Motor neuron (in vitro differentiated cells): Measurements from ENCODE around the gene ZNF438. TPM values are rescaled to one million over a fixed set of nuclear protein-coding genes. Genes with fewer than 3 reads are reported as not detected.
A peak's percentile ranks its signal among the peaks of the same experiment; 100 is the strongest.

Experiments
- ATAC-seq, 8 experiments: fragments of 200-7000 bp; cut with Tn5 transposase; replicated peaks in 6 of 8; 2 replicates each; pipeline ENCODE4 v1.8.0; 2021; ENCODE audit warnings: mild to moderate bottlenecking in 8 of 8, moderate library complexity in 8 of 8
- H3K27ac ChIP-seq, 2 donors: fragments of 250-450 bp; sonication (Bioruptor Pico); 2 replicates each; pipeline ENCODE4 v1.9.0; 2021; ENCODE audit warnings: antibody characterized with exemption in 2 of 2, mild to moderate bottlenecking in 2 of 2, moderate library complexity in 1 of 2
- H3K4me1 ChIP-seq, 2 donors: fragments of 250-450 bp; sonication (Bioruptor Pico); replicated peaks in 1 of 2; 2 replicates each; pipeline ENCODE4 v1.6.1; 2021; ENCODE audit warnings: antibody characterized with exemption in 2 of 2, mild to moderate bottlenecking in 2 of 2, moderate library complexity in 1 of 2
- H3K4me3 ChIP-seq, 5 donors: fragments of 250-450 bp; sonication (Bioruptor Pico); 2 replicates each; pipeline ENCODE4 v1.9.0; 2021; ENCODE audit warnings: antibody characterized with exemption in 5 of 5, mild to moderate bottlenecking in 5 of 5, moderate library complexity in 4 of 5
- WGBS, 10 experiments: fragments of 450-650 bp; shearing (Covaris generic); methylation state at CpG; one replicate each; pipeline ENCODE4 v1.0.0; 2022; 5-methylcytosine and 5-hydroxymethylcytosine counted together
- in situ Hi-C, 9 experiments: fragments of 400-800 bp; cut with MboI; loops; one replicate each; pipeline ENCODE4 v1.15.0; 2021; ENCODE audit warnings: low sequenced_read_pairs in 9 of 9, low pct_unique_long_range_greater_than_20kb in 2 of 9; ENCODE audit not compliant: unreplicated experiment in 9 of 9
- total RNA-seq, 8 experiments: library from RNA; unstranded; fragments of 300-600 nt; gene quantifications; 2 replicates each; pipeline versions ENCODE4 v1.2.3 to v1.2.4, GENCODE V29; 2022

The ZNF438 gene
- total RNA-seq, 8 experiments from 2014 or later, result 2.1 to 5.3 (median 3.8) TPM

DNA sequence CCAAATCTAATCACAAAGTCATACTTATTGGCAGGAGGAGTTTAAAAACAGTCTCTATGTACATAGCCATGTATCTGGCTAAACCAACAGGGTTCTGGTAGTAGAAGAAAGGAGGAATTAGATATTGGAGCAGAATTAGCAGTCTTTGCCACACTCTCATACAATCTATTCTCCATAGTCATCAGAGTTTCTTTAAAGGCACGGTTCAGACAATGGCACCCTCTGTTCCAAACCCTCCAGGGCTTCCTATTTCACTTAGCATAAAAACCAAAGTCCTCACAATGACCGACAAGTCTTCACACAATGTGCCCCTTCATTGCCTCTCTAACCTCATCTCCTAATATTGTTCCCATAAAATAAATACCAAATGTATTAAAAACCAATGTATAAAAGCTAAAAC, 12.7 kb downstream of the ZNF438 start:
- ATAC-seq, result peak in 5 of 8 experiments; percentile 67 to 87 (median 71)

DNA sequence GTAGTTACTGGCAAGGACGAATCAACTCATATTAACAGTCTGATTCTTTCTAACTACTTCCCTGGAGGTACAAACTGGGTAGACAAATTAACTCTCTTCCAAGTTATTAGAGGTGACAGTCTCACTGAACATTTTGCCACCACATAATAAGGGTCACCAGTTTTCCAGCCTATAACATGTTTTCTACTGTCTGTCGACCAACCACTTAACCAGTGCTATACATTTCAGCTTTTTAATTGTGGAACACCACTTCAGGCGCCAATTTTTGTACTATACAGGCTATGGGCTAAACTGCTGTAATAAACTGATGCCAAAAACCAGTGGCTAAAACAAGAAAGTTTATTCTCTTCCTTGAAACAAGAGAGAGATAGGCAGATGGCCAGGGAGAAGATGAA, 13.3 kb downstream of the ZNF438 start:
- H3K27ac ChIP-seq, result peak overlapping the region in 1 of 2 donors; percentile 20
- peaks cover 8 to 10% of the 10 kb centered on the region in 2 donors for H3K4me1 ChIP-seq
- in situ Hi-C loops, result no loop called here
- no peak for ATAC-seq
- no peak overlapping the region for H3K4me3 ChIP-seq
- WGBS, 10 experiments, result 86 to 100% (median 97%) methylated on average over 1 to 3 of the region's 3 CpGs

More for the DNA sequence above, 12.7 kb downstream of the ZNF438 start:
- in situ Hi-C loops, result no loop called here
- H3K4me1 ChIP-seq, result peaks cover 8 to 10% of the 10 kb centered on the region in 2 donors
- H3K27ac ChIP-seq, result peak overlapping the region in 1 of 2 donors; percentile 20
- 0 to 94% (median 8%) methylated on average over 1 to 2 of the region's 2 CpGs; no CpG with 5 or more reads in 3 of the 10 experiments for WGBS, 10 experiments
- no peak overlapping the region for H3K4me3 ChIP-seq

DNA sequence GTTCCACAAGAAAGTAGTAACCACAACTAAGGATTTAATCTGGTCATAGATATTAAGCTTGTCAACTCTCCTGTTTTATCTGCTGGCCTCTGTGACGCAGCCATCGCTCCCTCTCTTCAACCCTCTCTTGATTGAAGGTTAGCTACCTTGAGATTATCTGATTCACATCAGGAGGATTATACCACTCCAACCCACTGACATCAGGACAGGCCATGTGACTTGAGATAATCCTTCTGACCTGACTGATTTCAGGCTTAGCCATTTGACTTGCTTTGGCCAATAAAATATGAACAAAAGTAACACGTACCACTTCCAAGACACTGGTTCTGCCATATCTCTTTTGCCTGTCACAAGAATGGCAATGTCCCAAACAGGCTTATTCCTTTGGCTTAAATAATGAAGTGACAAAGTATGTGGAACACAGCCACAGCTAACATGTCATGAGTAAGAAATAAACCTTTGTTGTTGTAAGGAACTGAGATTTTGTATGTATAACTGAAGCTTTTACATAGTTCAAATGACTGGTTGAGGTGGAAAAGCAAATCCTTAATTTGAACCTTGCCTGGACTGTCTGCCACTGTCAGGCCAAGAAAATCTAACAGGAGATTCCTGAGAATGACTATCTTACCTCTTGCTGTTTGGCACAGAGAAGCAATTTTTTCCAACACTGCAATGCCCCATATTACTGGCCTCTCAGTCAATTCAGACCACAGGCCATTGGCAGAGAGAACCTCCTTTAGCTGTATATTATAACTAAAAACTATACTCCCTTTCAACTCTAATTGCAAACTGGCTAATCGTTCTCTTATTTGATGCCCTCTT, 13.9 kb downstream of the ZNF438 start:
- in situ Hi-C loops, result no loop called here
- no peak overlapping the region for H3K27ac ChIP-seq
- WGBS, 10 experiments, result 62 to 100% (median 100%) methylated on average over 2 to 4 of the region's 4 CpGs; no CpG with 5 or more reads in 1 of the 10 experiments
- H3K4me3 ChIP-seq, result no peak overlapping the region
- ATAC-seq, result no peak
- peaks cover 8 to 10% of the 10 kb centered on the region in 2 donors for H3K4me1 ChIP-seq

DNA sequence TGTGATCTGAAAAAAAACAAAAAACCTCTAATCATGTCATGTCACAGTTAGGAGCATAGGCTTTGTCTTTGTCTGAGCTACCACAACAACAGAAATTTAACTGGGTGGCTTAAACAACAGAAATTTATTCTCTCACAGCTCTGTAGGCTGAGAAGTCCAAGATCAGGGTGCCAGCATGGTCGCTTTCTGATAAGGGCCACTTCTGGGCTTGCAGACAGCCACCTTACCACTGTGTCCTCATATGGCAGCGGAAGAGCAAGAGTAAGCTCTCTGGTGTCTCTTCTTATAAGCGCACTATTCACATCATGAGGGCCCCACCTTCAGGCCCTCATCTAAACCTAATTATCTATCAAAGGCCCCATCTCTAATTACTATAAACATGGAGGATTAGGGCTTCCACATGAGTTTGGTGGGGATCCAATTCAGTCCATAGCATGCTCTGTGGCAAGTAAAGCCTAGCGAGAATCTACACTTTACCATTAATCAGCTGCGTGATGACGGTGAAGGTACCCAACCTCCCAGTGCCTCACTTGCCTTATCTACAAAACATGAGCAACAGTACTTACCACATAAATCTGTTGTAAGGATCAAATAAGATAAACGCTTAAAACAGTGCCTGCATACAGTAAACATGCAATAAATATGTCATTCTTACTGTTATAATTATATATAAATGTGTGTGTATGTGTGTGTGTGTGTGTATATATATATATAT, 17.3 kb downstream of the ZNF438 start:
- in situ Hi-C loops, result no loop called here
- WGBS, 10 experiments, result 82 to 100% (median 94%) methylated on average over 1 to 5 of the region's 7 CpGs; no CpG with 5 or more reads in 3 of the 10 experiments
- Histone ChIP-seq H3K27ac (no peak overlapping the region), H3K4me3 (no peak overlapping the region), H3K4me1 (peaks cover 6 to 7% of the 10 kb centered on the region in 2 donors)
- ATAC-seq, result no peak

DNA sequence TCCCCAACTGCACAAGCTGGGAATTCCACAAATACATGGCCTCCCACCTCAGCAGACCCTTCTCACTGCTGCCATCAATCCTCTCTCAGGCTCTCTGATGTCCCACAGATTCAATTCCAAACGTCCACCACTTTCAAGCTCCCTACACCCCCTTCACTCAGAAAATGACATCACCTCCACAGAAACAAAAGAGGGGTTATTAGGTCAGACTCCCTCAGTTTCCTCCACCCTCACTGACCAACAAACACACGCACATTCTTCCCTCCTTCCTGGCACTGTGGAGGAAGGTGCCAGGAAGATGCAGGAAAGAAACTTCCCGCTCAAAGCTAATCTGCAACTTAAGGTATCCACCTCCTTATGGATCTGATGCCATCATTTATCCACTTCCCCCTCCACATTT, 18.3 kb downstream of the ZNF438 start:
- WGBS, 10 experiments, result 77 to 100% (median 87%) methylated on average over 1 to 3 of the region's 3 CpGs; no CpG with 5 or more reads in 3 of the 10 experiments
- Histone ChIP-seq H3K4me1 (no peaks in the 10 kb centered on the region), H3K27ac (no peak overlapping the region), H3K4me3 (no peak overlapping the region)
- no peak for ATAC-seq
- in situ Hi-C loops, result no loop called here

DNA sequence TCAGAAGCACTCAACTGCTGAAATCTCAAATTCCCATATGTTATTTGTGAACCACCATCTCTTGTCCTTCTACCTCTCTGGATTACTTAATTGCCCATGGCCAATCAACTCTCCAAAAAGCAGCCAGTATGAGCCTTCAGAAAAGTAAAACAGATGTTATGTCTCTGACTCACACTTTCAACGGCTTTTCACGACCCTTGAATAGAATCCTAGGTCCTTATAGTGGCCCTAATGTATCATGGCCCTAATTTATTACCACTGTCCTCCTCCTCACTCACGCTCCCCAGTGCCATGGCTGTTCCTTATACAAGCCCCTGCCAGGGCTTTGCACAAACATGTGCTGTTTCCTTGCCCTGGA, 20.0 kb downstream of the ZNF438 start:
- ATAC-seq, result peak in 1 of 8 experiments; percentile 25
- H3K4me3 ChIP-seq, result no peak overlapping the region
- WGBS, 10 experiments, result 13 to 100% (median 59%) methylated on average over 1 to 3 of the region's 3 CpGs; no CpG with 5 or more reads in 1 of the 10 experiments

DNA sequence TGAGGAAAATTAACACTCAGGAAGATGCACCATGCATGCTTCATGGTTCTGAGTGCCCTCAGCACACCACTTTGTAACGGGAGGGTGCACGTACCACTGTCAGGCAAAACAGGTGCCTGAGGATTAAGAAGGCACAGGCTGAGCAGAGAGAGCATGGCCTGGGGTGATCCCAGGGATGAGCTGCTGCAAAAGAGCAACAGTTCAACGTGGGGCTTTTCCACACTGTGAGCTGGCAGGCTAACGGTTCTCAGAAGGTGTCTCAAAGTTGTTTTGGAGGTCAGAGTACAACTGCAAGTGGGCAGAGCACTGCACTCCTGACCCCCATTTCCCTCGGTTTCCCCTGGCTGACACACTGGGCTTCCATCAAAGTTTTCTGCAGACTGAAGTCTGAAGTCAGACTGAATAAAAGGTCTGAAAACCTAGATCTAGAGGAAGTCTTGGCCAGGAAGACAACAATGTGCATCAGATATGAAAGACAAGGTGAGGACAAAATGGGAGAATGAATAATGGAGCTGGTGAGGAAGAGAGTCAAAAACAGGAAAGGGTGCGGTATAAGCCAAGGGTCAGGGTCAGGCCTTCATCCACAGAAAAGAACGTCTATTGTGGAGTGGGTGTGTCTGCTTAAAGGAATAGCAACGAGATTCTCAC, 20.5 kb downstream of the ZNF438 start:
- Histone ChIP-seq H3K27ac (no peak overlapping the region), H3K4me3 (no peak overlapping the region), H3K4me1 (no peaks in the 10 kb centered on the region)
- in situ Hi-C loops, result no loop called here
- 26 to 87% (median 59%) methylated on average over 1 to 7 of the region's 8 CpGs for WGBS, 10 experiments
- peak in 1 of 8 experiments; percentile 67 for ATAC-seq

More for the DNA sequence above, 20.0 kb downstream of the ZNF438 start:
- Histone ChIP-seq H3K27ac (no peak overlapping the region), H3K4me1 (no peaks in the 10 kb centered on the region)
- in situ Hi-C loops, result no loop called here

DNA sequence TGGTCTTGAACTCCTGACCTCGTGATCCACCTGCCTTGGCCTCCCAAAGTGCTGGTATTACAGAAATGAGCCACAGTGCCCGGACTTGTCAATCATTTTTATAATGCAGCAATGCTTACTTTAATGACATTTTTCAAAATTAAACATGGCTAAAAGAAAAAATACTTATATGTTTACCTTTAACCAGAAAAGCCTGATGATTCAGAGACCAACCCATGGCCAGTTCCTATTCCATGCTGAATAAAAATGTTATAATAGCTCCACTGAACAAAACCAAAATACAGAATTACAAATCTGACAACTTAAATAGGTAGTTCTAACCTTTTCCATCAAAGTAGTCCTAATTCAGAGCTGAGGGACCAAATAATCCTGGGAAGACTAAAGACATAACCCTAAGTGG, 21.6 kb downstream of the ZNF438 start:
- ATAC-seq, result no peak
- no peaks in the 10 kb centered on the region for H3K4me1 ChIP-seq
- 72 to 100% (median 100%) methylated on average over 1 to 2 of the region's 2 CpGs; no CpG with 5 or more reads in 1 of the 10 experiments for WGBS, 10 experiments
- no peak overlapping the region for H3K27ac ChIP-seq
- H3K4me3 ChIP-seq, result no peak overlapping the region
- in situ Hi-C loops, result no loop called here

DNA sequence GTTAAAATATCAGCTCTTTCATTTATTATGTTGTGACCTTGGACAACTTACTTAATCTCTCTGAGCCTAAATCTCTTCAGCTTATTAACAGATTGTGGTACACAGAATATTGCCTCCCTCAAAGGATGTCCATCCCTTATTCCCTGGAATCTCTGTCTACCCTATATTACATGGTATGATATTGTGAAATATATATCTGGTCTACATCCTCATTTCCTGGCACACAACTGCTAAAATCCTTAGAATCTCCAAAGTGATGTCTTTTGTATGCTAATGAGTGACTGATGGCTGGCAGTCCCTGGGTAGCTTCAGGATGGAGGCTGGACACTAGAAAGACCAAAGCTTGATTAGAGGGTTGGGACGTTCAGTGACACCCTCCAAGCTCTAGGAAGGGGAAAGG, 25.8 kb downstream of the ZNF438 start:
- Histone ChIP-seq H3K4me3 (no peak overlapping the region), H3K4me1 (no peaks in the 10 kb centered on the region), H3K27ac (no peak overlapping the region)
- no peak for ATAC-seq
- WGBS, 10 experiments, result 100% methylated on average over 1 of the region's 1 CpG; no CpG with 5 or more reads in 7 of the 10 experiments
- in situ Hi-C loops, result no loop called here

DNA sequence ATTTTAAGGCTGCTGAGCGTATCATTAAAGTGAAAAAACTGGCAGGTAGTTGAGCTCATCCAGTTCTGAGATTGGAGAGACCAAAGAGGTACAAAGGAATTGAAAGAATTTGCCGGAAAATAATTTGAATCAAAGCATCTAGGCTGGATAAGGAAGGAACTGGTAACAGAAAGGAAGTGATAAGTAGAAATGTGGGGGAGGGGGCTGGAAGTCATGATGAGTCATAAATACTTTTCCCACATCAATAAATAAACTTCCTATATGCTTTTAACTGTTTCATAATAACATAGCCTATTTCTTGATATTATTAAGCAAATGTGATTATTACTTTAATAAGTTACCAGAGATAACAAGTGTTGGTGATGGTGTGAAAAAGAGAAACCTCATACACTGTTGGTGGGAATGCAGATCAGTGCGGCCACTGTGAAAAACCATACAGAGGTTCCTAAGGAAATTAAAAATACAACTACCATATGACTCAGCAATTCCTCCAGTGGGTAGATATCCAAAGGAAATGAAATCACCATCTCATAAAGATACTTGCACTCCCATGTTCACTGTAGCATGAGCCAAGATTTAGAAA, 27.0 kb downstream of the ZNF438 start:
- Histone ChIP-seq H3K27ac (no peak overlapping the region), H3K4me1 (no peaks in the 10 kb centered on the region), H3K4me3 (no peak overlapping the region)
- WGBS, 10 experiments, result 66 to 100% (median 90%) methylated on average over 2 to 3 of the region's 3 CpGs; no CpG with 5 or more reads in 1 of the 10 experiments
- in situ Hi-C loops, result no loop called here
- ATAC-seq, result peak in 4 of 8 experiments; percentile 19 to 79 (median 52)

DNA sequence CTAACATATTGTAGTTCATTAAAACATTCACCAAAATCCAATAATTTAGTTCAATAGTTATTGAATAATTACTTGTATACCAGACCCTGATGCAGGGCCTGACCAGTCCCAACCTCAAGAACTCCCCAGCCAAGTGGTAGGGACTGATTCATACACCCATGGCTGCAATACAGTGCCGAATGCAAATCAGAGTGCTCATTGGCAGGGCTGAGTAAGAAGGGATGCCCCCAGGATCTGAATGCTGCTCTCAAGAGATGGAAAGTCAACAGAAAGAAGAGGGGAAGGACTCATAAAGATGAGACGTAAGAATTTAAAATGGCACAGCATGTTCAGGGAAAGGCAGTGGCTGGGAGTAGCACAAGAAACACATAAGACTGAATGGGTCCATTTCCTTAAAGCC, 29.9 kb downstream of the ZNF438 start:
- Histone ChIP-seq H3K27ac (no peak overlapping the region), H3K4me3 (no peak overlapping the region), H3K4me1 (no peaks in the 10 kb centered on the region)
- 50 to 100% (median 100%) methylated on average over 1 to 2 of the region's 2 CpGs; no CpG with 5 or more reads in 3 of the 10 experiments for WGBS, 10 experiments
- ATAC-seq, result peak in 1 of 8 experiments; percentile 37
- in situ Hi-C loops, result no loop called here

DNA sequence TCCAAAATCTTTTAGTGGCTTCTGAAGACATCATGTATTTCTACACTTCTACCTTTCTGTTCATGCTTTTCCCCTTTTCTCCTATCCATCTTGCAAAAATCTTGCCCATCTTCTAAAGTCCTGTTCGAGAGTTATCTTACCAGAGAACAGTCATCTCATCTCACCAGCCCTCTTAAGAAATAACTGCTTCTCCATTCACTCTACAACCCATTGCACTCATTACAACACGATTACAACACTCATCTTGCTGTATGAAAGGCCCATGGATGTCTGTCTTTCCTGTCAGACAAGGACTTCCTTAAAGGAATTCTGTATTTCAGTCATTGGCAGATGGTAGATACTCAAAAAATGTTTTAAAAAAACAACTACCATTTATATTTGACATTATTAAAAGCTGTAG, 30.8 kb downstream of the ZNF438 start:
- WGBS, 10 experiments, result 33 to 100% (median 81%) methylated on average over 1 to 2 of the region's 2 CpGs; no CpG with 5 or more reads in 2 of the 10 experiments
- in situ Hi-C loops, result no loop called here
- H3K4me1 ChIP-seq, result no peaks in the 10 kb centered on the region
- no peak overlapping the region for H3K27ac ChIP-seq
- no peak overlapping the region for H3K4me3 ChIP-seq
- ATAC-seq, result no peak
